Measurements from ENCODE around the gene PCDHA10. TPM values are rescaled to one million over a fixed set of nuclear protein-coding genes. Genes with fewer than 3 reads are reported as not detected.

PCDHA10 gene
- total and polyA plus RNA-seq, 2 of the 4 experiments (the other 2 are of a cell fraction) = under 0.01 to 0.02 TPM

GRCh38 chr5:140868721-140869554, 13.2 kb downstream of the PCDHA10 start, which contains the start of gene PCDHA11 (continued):
- no peak for TF ChIP-seq CHD1 (IDR thresholded peaks at IDR 0.05; ENCODE audit: low read depth, low read length)

DNA sequence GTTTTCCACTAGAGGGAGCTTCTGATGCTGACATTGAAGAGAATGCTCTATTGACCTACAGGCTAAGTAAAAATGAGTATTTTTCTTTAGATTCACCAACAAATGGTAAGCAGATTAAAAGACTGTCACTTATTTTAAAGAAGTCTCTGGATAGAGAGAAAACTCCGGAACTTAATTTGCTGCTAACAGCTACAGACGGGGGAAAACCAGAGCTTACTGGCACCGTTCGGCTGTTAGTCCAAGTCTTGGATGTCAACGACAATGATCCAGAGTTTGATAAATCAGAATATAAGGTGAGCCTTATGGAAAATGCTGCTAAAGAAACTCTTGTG, 13.8 kb downstream of the PCDHA10 start:
- DNase-seq (no peak), ATAC-seq (ENCODE audit: low read depth) (no peak)
- Histone ChIP-seq H4K8ac (ENCODE audit: low read depth in 2 of 2, low read length in 2 of 2) (no peak overlapping the region), H2BK120ac (ENCODE audit: low read depth, low read length) (no peak overlapping the region), H3K4me1 (ENCODE audit: control insufficient read depth, insufficient read depth, low read length) (no peaks in the 10 kb centered on the region), H3K9ac (ENCODE audit: low read depth, low read length) (no peak overlapping the region), H2AFZ (replicated peaks; ENCODE audit: low read length, poor library complexity) (no peak overlapping the region), H3K27me3 (ENCODE audit: control insufficient read depth, insufficient read depth, low read length) (no peaks in the 10 kb centered on the region), H2AK9ac (replicated peaks; ENCODE audit: low read depth, low read length, poor library complexity) (no peak overlapping the region), H4K91ac (ENCODE audit: insufficient read depth, low read depth, low read length) (no peak overlapping the region), H3K79me1 (ENCODE audit: low read depth in 1 of 2, low read length in 2 of 2) (no peaks in the 10 kb centered on the region), H2BK20ac (ENCODE audit: low read depth, low read length) (no peak overlapping the region), H3K4ac (ENCODE audit: low read depth, low read length) (no peak overlapping the region), H3K14ac (replicated peaks; ENCODE audit: low read depth, low read length) (no peak overlapping the region), H4K5ac (ENCODE audit: low read depth, low read length) (no peak overlapping the region), H2AK5ac (ENCODE audit: low read depth, low read length) (no peak overlapping the region), H3K4me2 (ENCODE audit: low read depth, low read length) (no peak overlapping the region), H2BK5ac (ENCODE audit: low read depth, low read length, poor library complexity, severe bottlenecking) (no peak overlapping the region), H3K18ac (ENCODE audit: low read depth, low read length) (no peak overlapping the region), H3K9me1 (ENCODE audit: insufficient read depth, low read length) (no peaks in the 10 kb centered on the region), H3K56ac (ENCODE audit: extremely low read depth, insufficient read depth, low read length) (no peak overlapping the region), H3K9me3 (ENCODE audit: control insufficient read depth, insufficient read depth, low read length) (peaks cover 18% of the 10 kb centered on the region), H2BK15ac (ENCODE audit: low read depth, low read length) (no peak overlapping the region), H3K4me3 (ENCODE audit: insufficient read depth, low read depth, low read length) (no peak overlapping the region), H4K20me1 (ENCODE audit: insufficient read depth, low read length) (no peaks in the 10 kb centered on the region), H3K23ac (ENCODE audit: low read depth, low read length) (no peak overlapping the region), H3K27ac (ENCODE audit: insufficient read depth, low read length) (no peak overlapping the region), H3K36me3 (ENCODE audit: control insufficient read depth, insufficient read depth, low read length) (no peaks in the 10 kb centered on the region)
- POLR2A ChIA-PET (ENCODE audit: unreplicated experiment) = no interaction called here
- BruUV-seq (replicated peaks) = no TSS peak
- in situ Hi-C loops (cut with MboI; ENCODE audit: low sequenced_read_pairs) (no loop called here), dilution Hi-C loops (cut with HindIII; ENCODE audit: low sequenced_read_pairs, unreplicated experiment) (no loop called here), intact Hi-C loops (cut with micrococcal nuclease) (no loop called here)
- WGBS, 2 experiments (ENCODE audit: extremely low coverage in 2 of 2, insufficient read length in 1 of 2) = 54% methylated on average over 4 of the region's 5 CpGs; no CpG with 5 or more reads in 1 of the 2 experiments
- CTCF ChIA-PET = no interaction called here
- no peak for TF ChIP-seq NFE2L2 (IDR thresholded peaks at IDR 0.05; ENCODE audit: low read depth, low read length)
- TF ChIP-seq CHD1 (IDR thresholded peaks at IDR 0.05; ENCODE audit: low read depth, low read length) = no peak
- TF ChIP-seq CTCF (conservative IDR thresholded peaks at IDR 0.05; ENCODE audit: low read depth, low read length) = no peak
- TF ChIP-seq MXI1 (IDR thresholded peaks at IDR 0.05; ENCODE audit: borderline replicate concordance, low read depth, low read length) = no peak
- TF ChIP-seq MAFK (IDR thresholded peaks at IDR 0.05; ENCODE audit: low read depth, low read length) = no peak
- TF ChIP-seq BHLHE40 (IDR thresholded peaks at IDR 0.05; ENCODE audit: low read depth, low read length) = no peak
- TF ChIP-seq FOS (IDR thresholded peaks at IDR 0.05; ENCODE audit: low read depth, low read length) = no peak
- TF ChIP-seq, protein P1, sequence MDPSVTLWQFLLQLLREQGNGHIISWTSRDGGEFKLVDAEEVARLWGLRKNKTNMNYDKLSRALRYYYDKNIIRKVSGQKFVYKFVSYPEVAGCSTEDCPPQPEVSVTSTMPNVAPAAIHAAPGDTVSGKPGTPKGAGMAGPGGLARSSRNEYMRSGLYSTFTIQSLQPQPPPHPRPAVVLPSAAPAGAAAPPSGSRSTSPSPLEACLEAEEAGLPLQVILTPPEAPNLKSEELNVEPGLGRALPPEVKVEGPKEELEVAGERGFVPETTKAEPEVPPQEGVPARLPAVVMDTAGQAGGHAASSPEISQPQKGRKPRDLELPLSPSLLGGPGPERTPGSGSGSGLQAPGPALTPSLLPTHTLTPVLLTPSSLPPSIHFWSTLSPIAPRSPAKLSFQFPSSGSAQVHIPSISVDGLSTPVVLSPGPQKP (IDR thresholded peaks at IDR 0.05; ENCODE audit: borderline replicate concordance, low read depth, low read length) = no peak
- TF ChIP-seq CEBPB (IDR thresholded peaks at IDR 0.05; ENCODE audit: low read depth, low read length) = no peak
- no peak for TF ChIP-seq RFX5 (IDR thresholded peaks at IDR 0.05; ENCODE audit: low read depth, low read length)
- no peak for TF ChIP-seq MAZ (IDR thresholded peaks at IDR 0.05; ENCODE audit: borderline replicate concordance, low read depth, low read length)
- no peak for TF ChIP-seq POLR2A (IDR thresholded peaks at IDR 0.05; ENCODE audit: low read depth, low read length)
- no peak for TF ChIP-seq USF2 (IDR thresholded peaks at IDR 0.05; ENCODE audit: low read depth, low read length)
